ENCODE measurements around the gene UBALD2. TPM values are rescaled to one million over a fixed set of nuclear protein-coding genes. Genes with fewer than 3 reads are reported as not detected.

Gene UBALD2
- polyA plus RNA-seq, 1 of the 3 experiments (the other 2 are of a cell fraction): 27.0 TPM

DNA sequence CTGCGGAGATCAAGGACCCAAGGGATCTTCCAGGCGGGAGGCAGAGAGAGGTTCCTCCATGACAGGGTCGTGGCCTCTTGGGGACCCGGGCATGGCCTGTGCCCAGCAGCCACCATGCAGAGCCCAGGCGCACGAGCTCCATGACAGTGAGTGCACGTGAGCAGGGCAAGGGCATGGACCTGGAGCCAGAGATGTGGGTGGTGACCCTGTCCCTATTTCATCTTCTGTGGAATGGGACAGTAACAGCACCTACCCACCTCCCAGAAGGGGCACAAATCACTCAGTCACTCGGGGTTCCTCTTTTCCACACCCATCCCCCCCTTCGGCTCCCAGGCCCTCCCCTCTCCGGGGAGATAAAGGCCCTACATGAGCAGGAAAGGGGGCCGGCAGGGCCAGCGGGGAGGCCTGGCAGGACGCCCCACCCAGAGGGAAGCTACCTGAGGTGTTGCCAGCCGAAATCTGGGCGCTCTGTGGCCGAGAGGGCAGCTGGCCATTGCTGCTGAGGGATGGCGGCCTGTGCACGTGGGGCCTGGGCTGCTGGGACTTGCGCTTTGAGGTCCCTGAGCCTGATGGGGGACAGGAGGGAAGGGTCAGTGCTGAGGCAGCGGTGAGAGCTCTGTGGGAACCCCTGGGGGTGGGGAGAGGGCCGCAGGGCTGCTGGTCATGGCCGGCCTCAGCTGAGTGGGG is 10.4 kb downstream of the UBALD2 start (continued):
- TF ChIP-seq, protein P1, sequence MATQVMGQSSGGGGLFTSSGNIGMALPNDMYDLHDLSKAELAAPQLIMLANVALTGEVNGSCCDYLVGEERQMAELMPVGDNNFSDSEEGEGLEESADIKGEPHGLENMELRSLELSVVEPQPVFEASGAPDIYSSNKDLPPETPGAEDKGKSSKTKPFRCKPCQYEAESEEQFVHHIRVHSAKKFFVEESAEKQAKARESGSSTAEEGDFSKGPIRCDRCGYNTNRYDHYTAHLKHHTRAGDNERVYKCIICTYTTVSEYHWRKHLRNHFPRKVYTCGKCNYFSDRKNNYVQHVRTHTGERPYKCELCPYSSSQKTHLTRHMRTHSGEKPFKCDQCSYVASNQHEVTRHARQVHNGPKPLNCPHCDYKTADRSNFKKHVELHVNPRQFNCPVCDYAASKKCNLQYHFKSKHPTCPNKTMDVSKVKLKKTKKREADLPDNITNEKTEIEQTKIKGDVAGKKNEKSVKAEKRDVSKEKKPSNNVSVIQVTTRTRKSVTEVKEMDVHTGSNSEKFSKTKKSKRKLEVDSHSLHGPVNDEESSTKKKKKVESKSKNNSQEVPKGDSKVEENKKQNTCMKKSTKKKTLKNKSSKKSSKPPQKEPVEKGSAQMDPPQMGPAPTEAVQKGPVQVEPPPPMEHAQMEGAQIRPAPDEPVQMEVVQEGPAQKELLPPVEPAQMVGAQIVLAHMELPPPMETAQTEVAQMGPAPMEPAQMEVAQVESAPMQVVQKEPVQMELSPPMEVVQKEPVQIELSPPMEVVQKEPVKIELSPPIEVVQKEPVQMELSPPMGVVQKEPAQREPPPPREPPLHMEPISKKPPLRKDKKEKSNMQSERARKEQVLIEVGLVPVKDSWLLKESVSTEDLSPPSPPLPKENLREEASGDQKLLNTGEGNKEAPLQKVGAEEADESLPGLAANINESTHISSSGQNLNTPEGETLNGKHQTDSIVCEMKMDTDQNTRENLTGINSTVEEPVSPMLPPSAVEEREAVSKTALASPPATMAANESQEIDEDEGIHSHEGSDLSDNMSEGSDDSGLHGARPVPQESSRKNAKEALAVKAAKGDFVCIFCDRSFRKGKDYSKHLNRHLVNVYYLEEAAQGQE (IDR thresholded peaks at IDR 0.05; ENCODE audit: low read depth, low read length): no peak
- TF ChIP-seq POLR2AphosphoS5 (IDR thresholded peaks at IDR 0.05; ENCODE audit: low read depth, low read length): no peak
- no peak for TF ChIP-seq CHD2 (IDR thresholded peaks at IDR 0.05; ENCODE audit: low read length, partially characterized antibody)
- TF ChIP-seq RFX5 (IDR thresholded peaks at IDR 0.05; ENCODE audit: low read length): no peak
- no peak for TF ChIP-seq SMC3 (IDR thresholded peaks at IDR 0.05; ENCODE audit: low read depth, low read length)

DNA sequence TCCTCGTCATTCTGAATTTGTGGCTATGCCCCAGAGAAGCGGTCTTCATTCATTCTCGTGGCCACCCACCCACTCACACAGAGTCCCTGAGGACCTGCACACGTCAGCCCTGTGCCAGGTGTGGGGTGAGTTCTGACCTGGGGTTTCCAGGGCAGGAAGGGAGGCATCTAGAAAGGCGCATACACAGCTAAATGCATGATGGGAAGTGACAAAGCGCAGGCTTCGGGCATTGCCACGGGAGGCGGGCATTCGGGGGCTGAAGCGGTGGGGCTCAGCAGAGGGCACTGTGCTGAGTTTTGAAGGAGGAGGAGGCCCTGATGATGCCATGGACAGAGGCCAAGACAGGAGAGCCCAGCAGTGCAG is 10.9 kb downstream of the UBALD2 start:
- H3K27ac ChIP-seq (ENCODE audit: low read depth in 2 of 2, low read length in 1 of 2): no peak overlapping the region
- 0 out of 2 replicates have a peak, but pooled peaks cover 4% of the 10 kb centered on the region for H4K20me1 ChIP-seq (ENCODE audit: insufficient read depth)
- H3K4me2 ChIP-seq: no peak overlapping the region
- H3K27me3 ChIP-seq (ENCODE audit: insufficient read depth): no peaks in the 10 kb centered on the region
- no peak overlapping the region for H3K9ac ChIP-seq
- peaks cover 0 to 5% of the 10 kb centered on the region in 2 experiments for H3K36me3 ChIP-seq (replicated peaks in 1 of 2; ENCODE audit: control insufficient read depth in 1 of 2, insufficient read depth in 2 of 2, low read length in 1 of 2)
- H3K4me1 ChIP-seq (ENCODE audit: control insufficient read depth in 1 of 2, insufficient read depth in 2 of 2, low read depth in 1 of 2, low read length in 1 of 2): peaks cover 5 to 7% of the 10 kb centered on the region in 2 experiments; a peak in 1 of 4 replicates
- ChIA-PET POLR2A (no interaction called here), CTCF (interaction anchor here (0.7 to 4.2 kb wide), 10 partner anchors 9 to 262 kb away, joined by 3 to 31 read pairs (median 4); partner anchors contain the start of gene SPHK1)
- 91% methylated on average over 10 of the region's 11 CpGs for WGBS (ENCODE audit: low lambda C conversion rate)
- H3K9me3 ChIP-seq: no peaks in the 10 kb centered on the region
- TF ChIP-seq RCOR1 (IDR thresholded peaks at IDR 0.05; ENCODE audit: low read length): no peak
- TF ChIP-seq, protein P2, sequence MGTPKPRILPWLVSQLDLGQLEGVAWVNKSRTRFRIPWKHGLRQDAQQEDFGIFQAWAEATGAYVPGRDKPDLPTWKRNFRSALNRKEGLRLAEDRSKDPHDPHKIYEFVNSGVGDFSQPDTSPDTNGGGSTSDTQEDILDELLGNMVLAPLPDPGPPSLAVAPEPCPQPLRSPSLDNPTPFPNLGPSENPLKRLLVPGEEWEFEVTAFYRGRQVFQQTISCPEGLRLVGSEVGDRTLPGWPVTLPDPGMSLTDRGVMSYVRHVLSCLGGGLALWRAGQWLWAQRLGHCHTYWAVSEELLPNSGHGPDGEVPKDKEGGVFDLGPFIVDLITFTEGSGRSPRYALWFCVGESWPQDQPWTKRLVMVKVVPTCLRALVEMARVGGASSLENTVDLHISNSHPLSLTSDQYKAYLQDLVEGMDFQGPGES (IDR thresholded peaks at IDR 0.05; ENCODE audit: low read depth, low read length): no peak
- TF ChIP-seq RFX5 (IDR thresholded peaks at IDR 0.05; ENCODE audit: low read length): no peak
- no peak for TF ChIP-seq RXRA (IDR thresholded peaks at IDR 0.05; ENCODE audit: borderline replicate concordance, low read depth)
- no peak for TF ChIP-seq NRF1 (IDR thresholded peaks at IDR 0.05; ENCODE audit: low read depth, low read length)
- no peak for TF ChIP-seq POLR2AphosphoS5 (IDR thresholded peaks at IDR 0.05; ENCODE audit: low read depth, low read length)
- TF ChIP-seq RAD21 (IDR thresholded peaks at IDR 0.05; ENCODE audit: low read length): no peak
- peak; percentile 42 for DNase-seq
- peaks cover 3% of the 10 kb centered on the region for H3F3A ChIP-seq (replicated peaks; ENCODE audit: insufficient read depth)
- H3K9me2 ChIP-seq: no peaks in the 10 kb centered on the region
- H3K79me2 ChIP-seq (ENCODE audit: insufficient read depth): peaks cover 9% of the 10 kb centered on the region; the same call in 1 of the 2 replicates
- H3K4me3 ChIP-seq (ENCODE audit: low read depth in 2 of 2, low read length in 1 of 2): no peak overlapping the region
- H2AFZ ChIP-seq (ENCODE audit: low read depth): no peak overlapping the region
